ENCODE data around the gene ADRM1. TPM values are rescaled to one million over a fixed set of nuclear protein-coding genes. Genes with fewer than 3 reads are reported as not detected.

The ADRM1 gene
- total RNA-seq, 4 donors from 2014 or later, result 143 to 198 (median 167) TPM

- intact Hi-C loops (cut with DNase I; ENCODE audit: low total_unique reads), result no loop called here
- TF ChIP-seq POLR2A (IDR thresholded peaks at IDR 0.05) (no peak), CTCF (IDR thresholded peaks at IDR 0.05) (no peak)
- 64 to 69% methylated on average over 8 to 14 of the region's 16 CpGs for WGBS, 2 donors
- DNase-seq (ENCODE audit: low spot score in 2 of 2), result no peak
- no peak overlapping the region for H3K4me3 ChIP-seq (ENCODE audit: low read depth, poor library complexity, severe bottlenecking)
Measured at GRCh38 chr20:62353289-62354030, 50.7 kb downstream of the ADRM1 start.

- TF ChIP-seq POLR2A (IDR thresholded peaks at IDR 0.05) (no peak), CTCF (IDR thresholded peaks at IDR 0.05) (no peak)
- intact Hi-C loops (cut with DNase I; ENCODE audit: low total_unique reads), result no loop called here
- H3K4me3 ChIP-seq (ENCODE audit: low read depth, poor library complexity, severe bottlenecking), result no peak overlapping the region
- no peak for DNase-seq (ENCODE audit: low spot score in 2 of 2)
- 49 to 59% methylated on average over 8 to 14 of the region's 14 CpGs for WGBS, 2 donors
Measured at GRCh38 chr20:62354031-62354808, 51.4 kb downstream of the ADRM1 start.

- 49 to 51% methylated on average over 8 to 12 of the region's 16 CpGs for WGBS, 2 donors
- no peak overlapping the region for H3K4me3 ChIP-seq (ENCODE audit: low read depth, poor library complexity, severe bottlenecking)
- intact Hi-C loops (cut with DNase I; ENCODE audit: low total_unique reads), result no loop called here
- no peak for TF ChIP-seq CTCF (IDR thresholded peaks at IDR 0.05)
- no peak for TF ChIP-seq POLR2A (IDR thresholded peaks at IDR 0.05)
- DNase-seq (ENCODE audit: low spot score in 2 of 2), result no peak
Measured at GRCh38 chr20:62354811-62355341, 52.1 kb downstream of the ADRM1 start.

GRCh38 chr20:62355516-62355877 lies 52.7 kb downstream of the ADRM1 start:
- TF ChIP-seq CTCF (IDR thresholded peaks at IDR 0.05) (no peak), POLR2A (IDR thresholded peaks at IDR 0.05) (no peak)
- 28 to 47% methylated on average over 2 to 11 of the region's 11 CpGs for WGBS, 2 donors
- intact Hi-C loops (cut with DNase I; ENCODE audit: low total_unique reads), result no loop called here
- DNase-seq (ENCODE audit: low spot score in 2 of 2), result no peak
- H3K4me3 ChIP-seq (ENCODE audit: low read depth, poor library complexity, severe bottlenecking), result no peak overlapping the region

GRCh38 chr20:62355878-62356588 lies 53.2 kb downstream of the ADRM1 start:
- no peak overlapping the region for H3K4me3 ChIP-seq (ENCODE audit: low read depth, poor library complexity, severe bottlenecking)
- DNase-seq (ENCODE audit: low spot score in 2 of 2), result no peak
- TF ChIP-seq POLR2A (IDR thresholded peaks at IDR 0.05), result no peak
- no peak for TF ChIP-seq CTCF (IDR thresholded peaks at IDR 0.05)
- WGBS, 2 donors, result 27 to 43% methylated on average over 24 to 29 of the region's 29 CpGs
- intact Hi-C loops (cut with DNase I; ENCODE audit: low total_unique reads), result no loop called here
